AG04450 (cell line): ENCODE data around the gene NUDT14. TPM values are rescaled to one million over a fixed set of nuclear protein-coding genes. Genes with fewer than 3 reads are reported as not detected.

Source experiments
- CTCF ChIA-PET: fragments of 300-600, 350-600 bp; formaldehyde crosslinking; extraction: SDS; loops from one replicate; lab custom pipeline; 2022; ENCODE audit warnings: antibody characterized with exemption, inconsistent platforms; lab: Charles Lee
- POLR2A ChIA-PET: fragments of 350-600 bp; formaldehyde crosslinking; extraction: SDS; loops from one replicate; lab custom pipeline; 2021; ENCODE audit warnings: antibody characterized with exemption, inconsistent platforms; lab: Yijun Ruan, JAX
- DNase-seq: peaks from one replicate; pipeline ENCODE4 v3.0.0-alpha.2; 2011; ENCODE audit warnings: low read depth, low spot score
- H3K27ac ChIP-seq: one replicate; pipeline ENCODE4 v1.5.1; 2012; ENCODE audit warnings: low read depth, low read length, control low read depth
- H3K27me3 ChIP-seq: one replicate; pipeline ENCODE4 v1.6.0; 2012; ENCODE audit warnings: low read length; ENCODE audit not compliant: control insufficient read depth, insufficient read depth
- H3K4me3 ChIP-seq: 2 replicates; pipeline ENCODE4 v1.5.1; 2011; ENCODE audit warnings: mild to moderate bottlenecking, low read depth, low read length, control low read depth
- H3K9me3 ChIP-seq: 2 replicates; pipeline ENCODE4 v1.5.1; 2012; ENCODE audit warnings: low read length; ENCODE audit not compliant: control insufficient read depth, insufficient read depth
- polyA plus RNA-seq: library from polyadenylated mRNA; depleted of rRNA; stranded (reverse); fragments of >200 nt; gene quantifications from 2 replicates; pipeline ENCODE4 v1.2.3, GENCODE V29; 2011
- TF ChIP-seq, protein P1 (sequence below): IDR thresholded peaks from 2 replicates; pipeline ENCODE4 v1.5.1; 2011; ENCODE audit warnings: low read depth, low read length, control low read depth, inconsistent platforms

NUDT14 gene
- polyA plus RNA-seq, 1 experiment: 7.2 TPM

DNA sequence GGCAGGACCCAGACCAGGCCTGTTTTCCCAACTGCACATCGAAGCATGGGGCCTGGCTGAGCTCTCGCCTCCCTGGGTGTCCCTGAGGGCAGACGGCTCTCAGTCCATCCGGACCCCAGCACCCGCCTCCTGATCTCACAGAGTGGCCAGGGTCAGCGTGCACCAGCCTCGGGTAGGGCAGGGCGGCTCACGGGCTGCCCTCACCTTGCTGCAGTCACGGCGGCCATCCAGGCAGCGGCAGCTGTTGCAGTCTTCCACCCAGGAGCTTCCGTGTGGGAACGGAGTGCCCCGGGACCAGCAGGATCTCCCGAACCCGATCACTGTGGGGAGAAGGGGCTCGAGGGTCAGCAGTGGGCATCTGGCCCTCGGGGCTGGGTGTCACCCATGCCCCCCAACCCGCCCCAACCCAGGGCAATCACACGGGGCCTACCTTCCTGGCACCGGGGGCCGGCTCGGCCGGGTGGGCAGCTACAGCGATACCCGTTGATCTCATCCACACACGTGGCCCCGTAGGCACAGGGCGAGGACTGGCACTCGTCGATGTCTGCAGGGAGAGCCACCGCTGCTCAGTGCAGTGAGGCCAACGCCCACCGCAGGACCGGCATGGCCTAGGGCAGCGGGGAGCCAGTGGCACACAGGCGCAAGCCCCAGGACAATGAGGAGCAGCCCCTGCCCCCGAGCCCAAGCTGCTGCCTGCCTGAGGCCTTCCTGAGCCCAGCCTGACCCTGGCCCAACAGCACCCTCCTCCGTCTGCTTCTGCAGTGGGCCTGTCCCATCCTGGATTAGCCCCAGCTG, 34.7 kb downstream of the NUDT14 start:
- CTCF ChIA-PET: no interaction called here

DNA sequence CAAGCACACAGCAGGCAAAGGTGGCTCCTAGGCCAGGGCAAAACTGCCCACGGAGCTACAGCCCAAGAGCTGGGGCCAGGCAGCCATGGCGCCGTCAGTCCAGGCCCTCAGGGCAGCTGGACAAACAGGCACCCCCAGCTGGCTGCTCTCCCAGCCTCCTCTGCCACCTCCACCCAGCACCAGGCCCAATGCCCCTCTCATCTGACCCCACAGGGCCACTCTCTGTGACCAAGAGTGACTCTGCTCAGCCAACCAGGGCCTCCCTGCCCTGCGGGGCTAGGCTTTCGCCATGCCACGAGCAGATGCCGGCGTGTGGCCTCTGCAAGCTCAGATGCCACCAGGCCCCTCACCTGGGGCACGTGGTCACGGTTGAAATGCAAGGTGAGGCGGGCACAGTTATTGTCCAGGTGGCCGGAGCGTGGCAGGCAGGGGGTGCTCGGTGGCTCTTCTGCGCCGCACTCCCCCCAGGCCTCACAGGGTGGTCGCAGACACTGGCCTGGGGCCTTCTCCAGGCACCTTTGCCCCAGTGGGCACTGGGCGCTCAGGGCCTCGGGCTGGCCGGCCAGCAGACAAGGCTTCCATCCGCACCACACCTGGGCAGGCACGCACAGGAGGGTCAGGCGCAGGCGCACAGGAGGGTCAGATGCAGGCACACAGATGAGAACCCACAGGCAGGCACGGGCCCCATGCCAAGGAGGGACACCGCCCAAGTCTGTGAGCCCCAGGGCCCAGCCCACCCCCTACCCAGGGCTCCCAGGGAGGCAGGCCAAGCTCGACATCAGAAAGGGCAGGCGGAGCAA, 35.5 kb downstream of the NUDT14 start:
- ChIA-PET POLR2A (no interaction called here), CTCF (no interaction called here)
- Histone ChIP-seq H3K4me3 (no peak overlapping the region), H3K27ac (no peak overlapping the region), H3K27me3 (no peaks in the 10 kb centered on the region), H3K9me3 (peaks cover 25% of the 10 kb centered on the region)
- no peak for DNase-seq
- TF ChIP-seq, protein P1, sequence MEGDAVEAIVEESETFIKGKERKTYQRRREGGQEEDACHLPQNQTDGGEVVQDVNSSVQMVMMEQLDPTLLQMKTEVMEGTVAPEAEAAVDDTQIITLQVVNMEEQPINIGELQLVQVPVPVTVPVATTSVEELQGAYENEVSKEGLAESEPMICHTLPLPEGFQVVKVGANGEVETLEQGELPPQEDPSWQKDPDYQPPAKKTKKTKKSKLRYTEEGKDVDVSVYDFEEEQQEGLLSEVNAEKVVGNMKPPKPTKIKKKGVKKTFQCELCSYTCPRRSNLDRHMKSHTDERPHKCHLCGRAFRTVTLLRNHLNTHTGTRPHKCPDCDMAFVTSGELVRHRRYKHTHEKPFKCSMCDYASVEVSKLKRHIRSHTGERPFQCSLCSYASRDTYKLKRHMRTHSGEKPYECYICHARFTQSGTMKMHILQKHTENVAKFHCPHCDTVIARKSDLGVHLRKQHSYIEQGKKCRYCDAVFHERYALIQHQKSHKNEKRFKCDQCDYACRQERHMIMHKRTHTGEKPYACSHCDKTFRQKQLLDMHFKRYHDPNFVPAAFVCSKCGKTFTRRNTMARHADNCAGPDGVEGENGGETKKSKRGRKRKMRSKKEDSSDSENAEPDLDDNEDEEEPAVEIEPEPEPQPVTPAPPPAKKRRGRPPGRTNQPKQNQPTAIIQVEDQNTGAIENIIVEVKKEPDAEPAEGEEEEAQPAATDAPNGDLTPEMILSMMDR: no peak

More for the DNA sequence above, 34.7 kb downstream of the NUDT14 start:
- H3K4me3 ChIP-seq: no peak overlapping the region
- H3K9me3 ChIP-seq: peaks cover 17% of the 10 kb centered on the region
- H3K27ac ChIP-seq: no peak overlapping the region
- no peak for DNase-seq
- TF ChIP-seq, protein P1: no peak
- no peaks in the 10 kb centered on the region for H3K27me3 ChIP-seq
- POLR2A ChIA-PET: no interaction called here

DNA sequence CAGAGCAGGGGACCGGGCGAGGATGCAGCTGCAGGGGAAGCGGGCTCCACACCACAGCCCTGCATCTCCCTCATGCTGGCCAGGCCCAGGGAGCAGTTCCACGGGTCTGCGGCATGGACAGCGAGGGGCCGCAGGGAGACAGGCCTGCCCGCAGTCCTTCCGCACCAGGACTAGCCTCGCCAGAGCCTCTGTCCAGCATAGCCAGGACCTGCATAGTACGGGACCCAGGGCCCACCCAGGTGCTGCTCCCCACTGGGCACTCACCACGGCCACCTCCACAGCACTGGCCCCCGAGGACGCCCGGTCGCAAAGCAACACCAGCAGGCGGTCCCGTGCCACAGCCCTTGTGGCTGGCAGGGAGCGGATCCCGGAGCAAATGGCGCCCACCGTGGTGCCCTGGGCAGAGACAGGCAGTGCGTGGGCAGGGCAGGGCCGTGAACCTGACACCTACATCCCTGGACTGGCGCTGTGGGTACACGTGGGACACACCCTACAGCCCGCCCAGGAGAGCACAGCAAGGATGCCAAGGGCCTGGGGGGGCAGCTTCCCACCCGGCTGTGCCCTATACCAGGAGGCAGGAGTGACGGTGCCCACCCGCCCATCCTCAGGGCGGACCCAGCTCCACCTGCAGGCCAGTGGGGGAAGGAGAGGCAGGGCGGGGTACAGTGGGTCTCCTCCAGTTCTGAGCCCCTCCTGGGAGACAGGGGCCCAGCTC, 36.3 kb downstream of the NUDT14 start:
- Histone ChIP-seq H3K27me3 (no peaks in the 10 kb centered on the region), H3K9me3 (peaks cover 32% of the 10 kb centered on the region), H3K27ac (no peak overlapping the region), H3K4me3 (no peak overlapping the region)
- TF ChIP-seq, protein P1: no peak
- ChIA-PET CTCF (no interaction called here), POLR2A (no interaction called here)
- DNase-seq: no peak

DNA sequence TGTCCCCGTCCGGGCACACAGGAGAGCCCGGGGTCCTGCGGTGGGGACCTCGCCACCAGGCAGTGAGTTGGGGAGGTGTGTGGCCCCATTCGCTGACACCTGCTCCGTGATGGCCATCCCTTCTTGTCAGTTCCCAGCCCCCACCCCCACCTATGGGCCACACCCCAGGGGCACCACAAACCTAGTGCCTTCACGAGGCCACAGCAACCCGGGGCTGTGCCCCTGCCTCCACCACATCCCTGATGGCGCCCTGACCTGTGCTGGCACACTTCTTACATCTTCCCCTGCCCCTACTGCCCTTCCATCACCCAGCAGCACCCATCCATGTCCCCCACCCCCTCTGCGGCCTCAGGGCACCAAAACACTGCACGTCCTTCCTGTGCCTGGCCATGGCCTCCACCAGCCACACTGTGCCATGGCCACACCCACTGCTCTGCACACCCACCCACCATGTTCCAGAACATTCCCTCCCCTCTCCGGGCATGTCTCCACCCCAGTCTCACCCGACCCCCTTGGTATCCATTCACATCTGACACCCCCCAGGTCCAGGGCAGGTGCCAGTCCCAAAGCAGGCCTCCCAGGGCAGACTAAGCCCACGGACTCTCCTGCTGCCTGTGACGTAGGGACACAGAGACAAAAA, 37.0 kb downstream of the NUDT14 start:
- Histone ChIP-seq H3K27ac (no peak overlapping the region), H3K4me3 (no peak overlapping the region), H3K27me3 (no peaks in the 10 kb centered on the region), H3K9me3 (peaks cover 39% of the 10 kb centered on the region)
- TF ChIP-seq, protein P1: no peak
- DNase-seq: no peak
- CTCF ChIA-PET: no interaction called here
- POLR2A ChIA-PET: no interaction called here
